Neural progenitor cell (in vitro differentiated cells): ENCODE measurements around the gene IGDCC3.

Experiments used
- CTCF ChIP-seq: fragments of 200-600 bp; sonication (generic); IDR thresholded peaks from 2 replicates; pipeline ENCODE4 v1.5.1; 2017; ENCODE audit warnings: antibody characterized with exemption, mild to moderate bottlenecking
- EZH2phosphoT487 ChIP-seq: fragments of 200-600 bp; sonication (generic); IDR thresholded peaks from 2 replicates; pipeline ENCODE4 v1.6.1; 2017; ENCODE audit warnings: antibody characterized with exemption

- TF ChIP-seq CTCF = no peak
- no peak for TF ChIP-seq EZH2phosphoT487
These were observed 33.2 kb upstream of the IGDCC3 start for GRCh38 chr15:65410972-65411371.
